A673 (cell line): ENCODE measurements around the gene CNTRL. TPM values are rescaled to one million over a fixed set of nuclear protein-coding genes. Genes with fewer than 3 reads are reported as not detected.

Experiments
- BruUV-seq: library from RNA; stranded (reverse); fragments of 400-500 nt; replicated peaks from 2 replicates; lab custom pipeline; 2021; lab: Mats Ljungman, UMichigan
- CTCF ChIA-PET: fragments of 300-600 bp; sonication (Branson Sonifier 250); formaldehyde crosslinking; loops from one replicate; lab custom pipeline; 2022; ENCODE audit warnings: antibody characterized with exemption; lab: Charles Lee
- POLR2A ChIA-PET: fragments of 300-600 bp; sonication (Branson Sonifier 250); formaldehyde crosslinking; loops from one replicate; lab custom pipeline; 2022; ENCODE audit warnings: antibody characterized with exemption; ENCODE audit not compliant: low non-redundant PET; lab: Charles Lee
- DNase-seq: peaks from one replicate; pipeline ENCODE4 v3.0.0-alpha.2; 2015; ENCODE audit warnings: low spot score
- H3K27ac ChIP-seq: fragments of 200-600 bp; sonication (generic); 2 replicates; pipeline ENCODE4 v1.5.1; 2016; ENCODE audit warnings: mixed run types, low read depth, mild to moderate bottlenecking, mixed read lengths, antibody characterized with exemption, low read length; ENCODE audit not compliant: poor library complexity, severe bottlenecking
- H3K27me3 ChIP-seq: fragments of 200-600 bp; sonication (generic); replicated peaks from 2 replicates; pipeline ENCODE4 v1.6.1; 2017; ENCODE audit warnings: mixed run types, low read depth, mild to moderate bottlenecking, mixed read lengths, antibody characterized with exemption, low read length; ENCODE audit not compliant: insufficient read depth, poor library complexity
- H3K36me3 ChIP-seq: fragments of 200-600 bp; sonication (generic); 2 replicates; pipeline ENCODE4 v1.6.1; 2016; ENCODE audit warnings: mixed run types, mild to moderate bottlenecking, mixed read lengths, antibody characterized with exemption, low read length; ENCODE audit not compliant: insufficient read depth, poor library complexity, severe bottlenecking
- H3K4me1 ChIP-seq: fragments of 200-600 bp; sonication (generic); 2 replicates; pipeline ENCODE4 v1.6.1; 2017; ENCODE audit warnings: mixed run types, mild to moderate bottlenecking, mixed read lengths, antibody characterized with exemption, low read length; ENCODE audit not compliant: insufficient read depth, poor library complexity, severe bottlenecking
- H3K4me3 ChIP-seq: fragments of 200-600 bp; sonication (generic); 2 replicates; pipeline ENCODE4 v1.5.1; 2016; ENCODE audit warnings: low read depth, mixed run types, mild to moderate bottlenecking, mixed read lengths, low read length; ENCODE audit not compliant: poor library complexity, severe bottlenecking
- H3K9me3 ChIP-seq: fragments of 200-600 bp; sonication (generic); 2 replicates; pipeline ENCODE4 v1.6.1; 2016; ENCODE audit warnings: mixed run types, low read depth, mild to moderate bottlenecking, mixed read lengths, antibody characterized with exemption, low read length; ENCODE audit not compliant: poor library complexity, severe bottlenecking
- EZH2 ChIP-seq: fragments of 200-600 bp; sonication (generic); IDR thresholded peaks from 2 replicates; pipeline ENCODE4 v1.6.1; 2017; ENCODE audit warnings: borderline replicate concordance, low read depth, mild to moderate bottlenecking, mixed read lengths, antibody characterized with exemption, low read length; ENCODE audit not compliant: poor library complexity, severe bottlenecking
- intact Hi-C: fragments of 100-400 bp; cut with micrococcal nuclease; formaldehyde crosslinking; loops from one replicate; pipeline ENCODE4 v1.10.0; 2022; ENCODE audit not compliant: unreplicated experiment
- total RNA-seq: library from RNA; stranded (reverse); gene quantifications from 2 replicates; pipeline ENCODE4 v1.2.3, GENCODE V29; 2021
- TF ChIP-seq, protein P1 (sequence below): fragments of 300-800, 200-600 bp; sonication (generic); conservative IDR thresholded peaks from 2 replicates; pipeline ENCODE4 v1.5.1; 2017; ENCODE audit warnings: low read depth, mild to moderate bottlenecking, antibody characterized with exemption, low read length, moderate library complexity, mixed read lengths

The CNTRL gene
- total RNA-seq, 1 experiment from 2014 or later = 26.3 TPM

DNA sequence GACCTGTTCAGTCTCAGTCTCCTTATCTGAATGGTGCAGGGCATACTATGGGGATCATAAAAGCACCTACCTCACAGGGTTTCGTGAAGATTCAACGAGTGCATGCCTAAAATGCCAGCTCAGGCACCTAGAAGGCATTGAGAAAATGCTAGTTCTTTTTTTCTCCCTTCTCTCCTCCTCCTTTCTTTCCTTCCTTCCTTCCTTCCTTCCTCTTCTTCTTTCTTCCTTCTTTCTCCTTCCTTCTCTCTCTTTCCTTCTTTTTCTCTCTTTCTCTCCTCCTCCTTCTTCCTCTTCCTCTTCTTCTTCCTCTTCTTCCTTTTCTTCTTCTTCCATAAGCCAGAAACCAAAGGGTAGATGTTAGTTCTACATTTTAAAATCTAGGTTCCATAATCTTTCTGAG lies 139.2 kb downstream of the CNTRL start:
- intact Hi-C loops = loop anchor here (5.0 kb wide), 2 partner anchors 73 to 283 kb away; partner anchors contain the start of gene GGTA1
- TF ChIP-seq, protein P1, sequence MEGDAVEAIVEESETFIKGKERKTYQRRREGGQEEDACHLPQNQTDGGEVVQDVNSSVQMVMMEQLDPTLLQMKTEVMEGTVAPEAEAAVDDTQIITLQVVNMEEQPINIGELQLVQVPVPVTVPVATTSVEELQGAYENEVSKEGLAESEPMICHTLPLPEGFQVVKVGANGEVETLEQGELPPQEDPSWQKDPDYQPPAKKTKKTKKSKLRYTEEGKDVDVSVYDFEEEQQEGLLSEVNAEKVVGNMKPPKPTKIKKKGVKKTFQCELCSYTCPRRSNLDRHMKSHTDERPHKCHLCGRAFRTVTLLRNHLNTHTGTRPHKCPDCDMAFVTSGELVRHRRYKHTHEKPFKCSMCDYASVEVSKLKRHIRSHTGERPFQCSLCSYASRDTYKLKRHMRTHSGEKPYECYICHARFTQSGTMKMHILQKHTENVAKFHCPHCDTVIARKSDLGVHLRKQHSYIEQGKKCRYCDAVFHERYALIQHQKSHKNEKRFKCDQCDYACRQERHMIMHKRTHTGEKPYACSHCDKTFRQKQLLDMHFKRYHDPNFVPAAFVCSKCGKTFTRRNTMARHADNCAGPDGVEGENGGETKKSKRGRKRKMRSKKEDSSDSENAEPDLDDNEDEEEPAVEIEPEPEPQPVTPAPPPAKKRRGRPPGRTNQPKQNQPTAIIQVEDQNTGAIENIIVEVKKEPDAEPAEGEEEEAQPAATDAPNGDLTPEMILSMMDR = no peak
- H3K4me1 ChIP-seq = peaks cover 2% of the 10 kb centered on the region
- H3K4me3 ChIP-seq = no peak overlapping the region
- no peaks in the 10 kb centered on the region for H3K36me3 ChIP-seq
- BruUV-seq = no TSS peak
- H3K27ac ChIP-seq = no peak overlapping the region
- H3K9me3 ChIP-seq = no peaks in the 10 kb centered on the region
- no peak for DNase-seq
- ChIA-PET CTCF (interaction anchor here (0.6 to 1.4 kb wide), 2 partner anchors 64 to 106 kb away, joined by 3 to 7 read pairs; no protein-coding TSS in a partner anchor), POLR2A (interaction anchor here (0.6 to 0.7 kb wide), 2 partner anchors 14 to 31 kb away, joined by 3 to 4 read pairs; no protein-coding TSS in a partner anchor)
- H3K27me3 ChIP-seq = no peaks in the 10 kb centered on the region

DNA sequence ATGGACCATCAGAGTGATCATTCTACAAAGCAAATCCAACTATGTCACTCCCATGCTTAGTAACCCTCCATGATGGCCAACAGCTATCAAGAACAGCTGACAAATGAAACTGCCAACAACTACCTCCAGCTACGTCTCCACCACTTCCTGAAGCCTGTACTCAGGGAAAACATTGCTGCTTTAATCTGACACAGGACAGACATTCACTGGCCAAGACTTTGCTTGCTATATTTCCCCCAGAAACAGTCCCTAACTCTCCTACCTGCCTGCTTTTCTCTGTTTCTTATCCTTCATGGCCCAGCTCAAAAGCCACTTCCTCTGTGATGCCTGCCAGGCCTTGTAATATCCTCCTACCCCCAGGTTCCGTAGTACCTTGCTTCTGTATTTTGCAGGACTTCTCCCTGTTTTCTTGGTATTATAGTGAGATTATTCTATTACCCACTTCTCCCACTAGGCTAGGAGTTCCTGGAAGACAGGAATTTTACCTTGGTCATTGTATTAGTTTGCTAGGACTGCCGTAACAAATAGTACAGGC lies 141.6 kb downstream of the CNTRL start:
- no TSS peak for BruUV-seq

DNA sequence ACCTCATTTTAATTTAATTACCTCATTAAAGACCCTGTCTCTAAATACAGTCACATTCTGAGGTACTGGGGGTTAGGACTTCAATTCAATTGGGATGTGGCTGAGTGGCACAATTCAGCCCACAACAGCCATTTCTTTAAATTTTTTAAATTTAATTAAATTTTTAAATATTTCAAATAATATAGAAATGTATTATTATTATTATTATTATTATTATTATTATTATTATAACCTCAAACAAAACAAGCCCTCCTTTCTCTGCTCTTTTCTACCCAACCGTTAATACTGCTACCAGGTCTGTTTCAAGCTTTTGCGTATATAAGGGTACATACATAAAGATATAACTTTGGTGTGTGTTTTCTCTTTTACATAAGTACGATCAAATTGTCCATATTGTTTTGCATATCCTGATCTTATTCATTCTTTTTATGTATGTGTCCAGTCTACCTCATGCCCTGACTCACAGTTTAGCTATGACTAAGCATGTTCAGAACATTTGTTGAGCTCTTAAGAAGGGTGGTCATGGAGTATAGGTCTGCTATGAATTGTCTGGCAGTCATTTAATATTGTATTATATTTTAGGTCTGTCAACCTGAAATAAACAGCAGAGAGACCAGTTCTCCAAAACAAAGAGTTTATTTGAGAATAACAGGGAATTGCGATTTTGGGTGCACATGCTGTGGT lies 143.0 kb downstream of the CNTRL start:
- H3K27me3 ChIP-seq = no peaks in the 10 kb centered on the region
- intact Hi-C loops = no loop called here
- TF ChIP-seq, protein P1 = no peak
- no peak for TF ChIP-seq EZH2

More for the DNA sequence above, 141.6 kb downstream of the CNTRL start:
- H3K27me3 ChIP-seq = no peaks in the 10 kb centered on the region
- TF ChIP-seq, protein P1 = no peak
- no peak for TF ChIP-seq EZH2
- ChIA-PET CTCF (no interaction called here), POLR2A (no interaction called here)
- no peak overlapping the region for H3K4me3 ChIP-seq
- H3K36me3 ChIP-seq = no peaks in the 10 kb centered on the region
- DNase-seq = no peak
- no peaks in the 10 kb centered on the region for H3K9me3 ChIP-seq
- H3K4me1 ChIP-seq = no peaks in the 10 kb centered on the region
- intact Hi-C loops = no loop called here
- no peak overlapping the region for H3K27ac ChIP-seq

More for the DNA sequence above, 143.0 kb downstream of the CNTRL start:
- Histone ChIP-seq H3K9me3 (no peaks in the 10 kb centered on the region), H3K4me1 (peaks cover 4% of the 10 kb centered on the region), H3K4me3 (no peak overlapping the region), H3K27ac (no peak overlapping the region), H3K36me3 (no peaks in the 10 kb centered on the region)
- CTCF ChIA-PET = interaction anchor here (0.6 kb wide), 1 partner anchor 203 kb away, joined by 4 read pairs; no protein-coding TSS in a partner anchor
- BruUV-seq = no TSS peak
- POLR2A ChIA-PET = no interaction called here
- no peak for DNase-seq
